GM12801 (cell line): ENCODE measurements around the gene NTM.

Experiments used
- TF ChIP-seq, protein P1 (sequence below): IDR thresholded peaks from one replicate; pipeline ENCODE4 v1.5.1; 2011; ENCODE audit warnings: control low read depth; ENCODE audit not compliant: insufficient read length; ENCODE audit errors: extremely low read depth

The NTM gene

GRCh38 chr11:132187386-132187785 is 817.0 kb downstream of the NTM start:
- TF ChIP-seq, protein P1, sequence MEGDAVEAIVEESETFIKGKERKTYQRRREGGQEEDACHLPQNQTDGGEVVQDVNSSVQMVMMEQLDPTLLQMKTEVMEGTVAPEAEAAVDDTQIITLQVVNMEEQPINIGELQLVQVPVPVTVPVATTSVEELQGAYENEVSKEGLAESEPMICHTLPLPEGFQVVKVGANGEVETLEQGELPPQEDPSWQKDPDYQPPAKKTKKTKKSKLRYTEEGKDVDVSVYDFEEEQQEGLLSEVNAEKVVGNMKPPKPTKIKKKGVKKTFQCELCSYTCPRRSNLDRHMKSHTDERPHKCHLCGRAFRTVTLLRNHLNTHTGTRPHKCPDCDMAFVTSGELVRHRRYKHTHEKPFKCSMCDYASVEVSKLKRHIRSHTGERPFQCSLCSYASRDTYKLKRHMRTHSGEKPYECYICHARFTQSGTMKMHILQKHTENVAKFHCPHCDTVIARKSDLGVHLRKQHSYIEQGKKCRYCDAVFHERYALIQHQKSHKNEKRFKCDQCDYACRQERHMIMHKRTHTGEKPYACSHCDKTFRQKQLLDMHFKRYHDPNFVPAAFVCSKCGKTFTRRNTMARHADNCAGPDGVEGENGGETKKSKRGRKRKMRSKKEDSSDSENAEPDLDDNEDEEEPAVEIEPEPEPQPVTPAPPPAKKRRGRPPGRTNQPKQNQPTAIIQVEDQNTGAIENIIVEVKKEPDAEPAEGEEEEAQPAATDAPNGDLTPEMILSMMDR = no peak

- TF ChIP-seq, protein P1 = no peak
Measured at GRCh38 chr11:132187814-132188213, 817.4 kb downstream of the NTM start.

GRCh38 chr11:132196928-132197327 is 826.5 kb downstream of the NTM start:
- TF ChIP-seq, protein P1 = no peak

- TF ChIP-seq, protein P1 = no peak
Measured at GRCh38 chr11:132200353-132200936, 830.0 kb downstream of the NTM start.

GRCh38 chr11:132202621-132203020 is 832.2 kb downstream of the NTM start:
- TF ChIP-seq, protein P1 = no peak

DNA sequence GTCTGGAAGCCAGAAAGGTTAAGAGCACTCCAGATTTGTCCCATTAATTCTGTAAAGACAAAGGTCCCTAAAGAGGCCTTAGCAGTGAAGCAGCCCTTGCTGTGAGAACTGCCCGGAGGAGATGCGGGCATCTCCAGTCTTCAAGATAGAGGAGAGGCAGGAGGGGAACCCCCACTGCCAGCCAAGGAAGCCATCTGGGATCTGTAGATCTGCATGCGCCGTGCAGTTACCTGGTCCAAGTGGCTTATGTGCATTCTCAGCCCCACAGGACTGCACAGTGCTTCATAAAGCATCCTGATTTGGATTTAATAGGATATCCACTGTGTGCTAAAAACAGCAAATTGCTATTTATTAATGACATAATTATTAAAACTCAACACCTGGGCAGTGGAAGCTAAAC is 834.6 kb downstream of the NTM start:
- TF ChIP-seq, protein P1 = no peak

GRCh38 chr11:132205496-132205895 is 835.1 kb downstream of the NTM start:
- TF ChIP-seq, protein P1 = no peak

- TF ChIP-seq, protein P1 = no peak
Measured at GRCh38 chr11:132206993-132207392, 836.6 kb downstream of the NTM start.
